ENCODE results near the gene SESTD1. TPM values are rescaled to one million over a fixed set of nuclear protein-coding genes. Genes with fewer than 3 reads are reported as not detected.
"Not testable (repeated sequence)": the region's sequence is repeated elsewhere in the genome, so short reads cannot be mapped to it uniquely, and the experiment has no call there.

Gene SESTD1
- polyA plus RNA-seq, 1 donor from 2014 or later, result 39.5 TPM

GRCh38 chr2:179248024-179248348 is 16.6 kb downstream of the SESTD1 start:
- H3K27me3 ChIP-seq (ENCODE audit: insufficient read depth, low read depth, low read length), result no peaks in the 10 kb centered on the region
- peaks cover 7% of the 10 kb centered on the region for H3K9me3 ChIP-seq (ENCODE audit: low read length)
- H3K27ac ChIP-seq (ENCODE audit: low read length), result no peak overlapping the region
- H4K20me1 ChIP-seq (ENCODE audit: insufficient read depth), result no peaks in the 10 kb centered on the region
- TF ChIP-seq EZH2 (IDR thresholded peaks at IDR 0.05; ENCODE audit: borderline replicate concordance, insufficient read depth, low read length, poor library complexity, severe bottlenecking) (no peak), EP300 (conservative IDR thresholded peaks at IDR 0.05; ENCODE audit: poor library complexity, severe bottlenecking) (no peak), CTCF (IDR thresholded peaks at IDR 0.05; ENCODE audit: poor library complexity, severe bottlenecking) (no peak)
- H3K9me2 ChIP-seq (ENCODE audit: insufficient read depth, low read length), result no peaks in the 10 kb centered on the region
- no peaks in the 10 kb centered on the region for H3K36me3 ChIP-seq (ENCODE audit: insufficient read depth, low read length)
- no peak overlapping the region for H3K4me2 ChIP-seq (ENCODE audit: low read length)
- H3F3A ChIP-seq (ENCODE audit: insufficient read depth, low read length, poor library complexity, severe bottlenecking), result no peaks in the 10 kb centered on the region
- no peak overlapping the region for H3K9ac ChIP-seq (ENCODE audit: low read length)
- no peak overlapping the region for H2AFZ ChIP-seq (ENCODE audit: low read depth, low read length)
- peaks cover 92% of the 10 kb centered on the region for H3K79me2 ChIP-seq (replicated peaks; ENCODE audit: insufficient read depth, low read length)
- H3K4me3 ChIP-seq (ENCODE audit: low read length), result no peak overlapping the region

GRCh38 chr2:179247318-179248023 is 17.2 kb downstream of the SESTD1 start:
- H3K36me3 ChIP-seq (ENCODE audit: insufficient read depth, low read length), result no peaks in the 10 kb centered on the region
- no peak overlapping the region for H3K27ac ChIP-seq (ENCODE audit: low read length)
- H3K9me2 ChIP-seq (ENCODE audit: insufficient read depth, low read length), result no peaks in the 10 kb centered on the region
- H3K27me3 ChIP-seq (ENCODE audit: insufficient read depth, low read depth, low read length), result no peaks in the 10 kb centered on the region
- no peak overlapping the region for H3K9ac ChIP-seq (ENCODE audit: low read length)
- peaks cover 7% of the 10 kb centered on the region for H3K9me3 ChIP-seq (ENCODE audit: low read length)
- H3K4me2 ChIP-seq (ENCODE audit: low read length), result no peak overlapping the region
- TF ChIP-seq MXI1 (conservative IDR thresholded peaks at IDR 0.05; ENCODE audit: poor library complexity, severe bottlenecking), result no peak
- H3F3A ChIP-seq (ENCODE audit: insufficient read depth, low read length, poor library complexity, severe bottlenecking), result no peaks in the 10 kb centered on the region
- H4K20me1 ChIP-seq (ENCODE audit: insufficient read depth), result no peaks in the 10 kb centered on the region
- no peak overlapping the region for H3K4me3 ChIP-seq (ENCODE audit: low read length)
- H2AFZ ChIP-seq (ENCODE audit: low read depth, low read length), result no peak overlapping the region
- peaks cover 91% of the 10 kb centered on the region for H3K79me2 ChIP-seq (replicated peaks; ENCODE audit: insufficient read depth, low read length)

- H4K20me1 ChIP-seq (ENCODE audit: insufficient read depth); H2AFZ ChIP-seq (ENCODE audit: low read depth, low read length); H3K36me3 ChIP-seq (ENCODE audit: insufficient read depth, low read length); H3K27ac ChIP-seq (ENCODE audit: low read length); H3K4me2 ChIP-seq (ENCODE audit: low read length); H3F3A ChIP-seq (ENCODE audit: insufficient read depth, low read length, poor library complexity, severe bottlenecking); H3K4me3 ChIP-seq (ENCODE audit: low read length); H3K9ac ChIP-seq (ENCODE audit: low read length); H3K9me2 ChIP-seq (ENCODE audit: insufficient read depth, low read length); H3K27me3 ChIP-seq (ENCODE audit: insufficient read depth, low read depth, low read length); H3K9me3 ChIP-seq (ENCODE audit: low read length): not testable (repeated sequence)
- H3K79me2 ChIP-seq (replicated peaks; ENCODE audit: insufficient read depth, low read length), result peaks cover 92% of the 10 kb centered on the region
Measured at GRCh38 chr2:179245843-179246242, 18.8 kb downstream of the SESTD1 start.

- H3K27me3 ChIP-seq (ENCODE audit: insufficient read depth, low read depth, low read length), result no peaks in the 10 kb centered on the region
- H3K79me2 ChIP-seq (replicated peaks; ENCODE audit: insufficient read depth, low read length), result peaks cover 83% of the 10 kb centered on the region
- no peak overlapping the region for H3K4me3 ChIP-seq (ENCODE audit: low read length)
- no peaks in the 10 kb centered on the region for H3F3A ChIP-seq (ENCODE audit: insufficient read depth, low read length, poor library complexity, severe bottlenecking)
- H3K36me3 ChIP-seq (ENCODE audit: insufficient read depth, low read length), result no peaks in the 10 kb centered on the region
- H3K9me2 ChIP-seq (ENCODE audit: insufficient read depth, low read length), result no peaks in the 10 kb centered on the region
- no peaks in the 10 kb centered on the region for H3K9me3 ChIP-seq (ENCODE audit: low read length)
- H3K4me2 ChIP-seq (ENCODE audit: low read length), result no peak overlapping the region
- H3K9ac ChIP-seq (ENCODE audit: low read length), result no peak overlapping the region
- TF ChIP-seq REST (IDR thresholded peaks at IDR 0.05; ENCODE audit: borderline replicate concordance), result no peak
- TF ChIP-seq EP300 (conservative IDR thresholded peaks at IDR 0.05; ENCODE audit: poor library complexity, severe bottlenecking), result no peak
- no peak for TF ChIP-seq EZH2 (IDR thresholded peaks at IDR 0.05; ENCODE audit: borderline replicate concordance, insufficient read depth, low read length, poor library complexity, severe bottlenecking)
- TF ChIP-seq SMC3 (conservative IDR thresholded peaks at IDR 0.05; ENCODE audit: poor library complexity), result no peak
- no peak for TF ChIP-seq CTCF (IDR thresholded peaks at IDR 0.05; ENCODE audit: poor library complexity, severe bottlenecking)
- no peak for TF ChIP-seq RAD21 (conservative IDR thresholded peaks at IDR 0.05)
- TF ChIP-seq POLR2AphosphoS5 (IDR thresholded peaks at IDR 0.05), result no peak
- TF ChIP-seq TAF1 (IDR thresholded peaks at IDR 0.05; ENCODE audit: low read depth), result no peak
- TF ChIP-seq MXI1 (conservative IDR thresholded peaks at IDR 0.05; ENCODE audit: poor library complexity, severe bottlenecking), result no peak
- H4K20me1 ChIP-seq (ENCODE audit: insufficient read depth), result no peaks in the 10 kb centered on the region
- no peak overlapping the region for H3K27ac ChIP-seq (ENCODE audit: low read length)
- no peak overlapping the region for H2AFZ ChIP-seq (ENCODE audit: low read depth, low read length)
Measured at GRCh38 chr2:179243046-179243445, 21.6 kb downstream of the SESTD1 start.

Measured in neural cell (in vitro differentiated cells).